GM21526 (cell line): ENCODE measurements around the gene SLC8A1.

Source experiments
- ATAC-seq: cut with Tn5 transposase; IDR thresholded peaks from one replicate; pipeline ENCODE4 v1.9.1; 2021; ENCODE audit warnings: moderate library complexity; ENCODE audit not compliant: unreplicated experiment, low FRiP score

SLC8A1 gene

GRCh38 chr2:40463112-40463511, 11.2 kb upstream of the SLC8A1 start:
- ATAC-seq: no peak

DNA sequence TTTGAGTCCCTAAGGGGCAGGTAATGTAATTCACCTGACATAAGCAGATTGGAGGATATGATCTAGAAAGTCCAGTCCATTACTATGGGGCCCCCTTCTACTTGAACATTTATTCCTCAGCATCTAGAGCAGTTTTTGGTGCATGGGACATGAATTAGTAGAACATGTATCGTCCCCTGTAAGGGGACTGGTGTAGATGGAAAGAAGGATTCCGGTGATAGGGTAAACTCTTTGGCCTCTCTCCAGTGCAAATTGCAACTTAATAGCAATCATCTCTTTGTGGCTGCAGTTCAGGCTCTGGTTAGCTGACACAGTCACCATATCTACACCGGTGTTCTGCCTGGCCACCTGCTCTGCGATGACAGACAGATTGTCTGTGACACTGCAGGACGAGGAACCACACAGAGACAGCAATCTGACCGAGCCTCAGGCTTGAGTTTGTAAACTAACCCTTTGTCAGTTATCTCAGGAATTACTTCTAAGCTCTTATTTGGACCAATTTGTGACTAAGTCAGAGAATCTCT, 6.4 kb upstream of the SLC8A1 start:
- ATAC-seq: no peak

DNA sequence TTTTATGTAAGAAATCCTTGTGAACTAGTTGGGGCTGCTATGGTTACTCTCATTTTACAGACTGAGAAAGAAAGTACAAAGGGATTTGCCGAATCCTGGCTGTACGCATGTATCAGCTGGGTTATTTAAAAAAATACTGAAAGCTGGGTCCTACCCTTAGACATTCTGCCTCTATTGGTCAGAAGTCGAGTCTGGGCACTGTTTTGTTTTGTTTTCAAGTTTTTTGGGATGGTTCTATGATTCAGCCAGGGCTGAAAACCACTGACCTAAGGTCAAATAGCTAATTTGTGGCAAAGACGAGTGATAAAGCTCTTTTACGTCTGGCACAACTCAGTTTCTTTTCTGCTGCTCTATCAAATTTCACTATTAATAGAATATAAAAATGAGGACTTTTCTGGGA, 5.9 kb upstream of the SLC8A1 start:
- ATAC-seq: no peak

DNA sequence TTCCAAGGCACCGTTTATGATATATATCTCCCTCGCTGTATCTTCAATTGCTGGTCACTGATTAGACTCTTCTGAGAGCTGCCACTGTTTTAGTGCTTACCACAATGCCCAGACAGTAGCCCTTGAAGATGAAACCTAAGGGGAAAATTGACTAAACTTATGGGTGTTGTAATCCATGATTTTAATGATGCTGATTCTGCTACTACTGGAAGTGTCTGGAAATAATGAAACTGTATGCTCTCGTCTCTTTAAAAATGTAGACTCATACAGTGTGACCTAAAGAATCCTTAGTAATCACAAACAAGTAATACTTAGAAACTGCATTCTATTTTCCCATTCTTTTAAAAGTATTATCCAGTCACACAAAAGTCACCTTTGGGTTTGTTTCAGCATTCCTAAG, 5.5 kb upstream of the SLC8A1 start:
- ATAC-seq: no peak

DNA sequence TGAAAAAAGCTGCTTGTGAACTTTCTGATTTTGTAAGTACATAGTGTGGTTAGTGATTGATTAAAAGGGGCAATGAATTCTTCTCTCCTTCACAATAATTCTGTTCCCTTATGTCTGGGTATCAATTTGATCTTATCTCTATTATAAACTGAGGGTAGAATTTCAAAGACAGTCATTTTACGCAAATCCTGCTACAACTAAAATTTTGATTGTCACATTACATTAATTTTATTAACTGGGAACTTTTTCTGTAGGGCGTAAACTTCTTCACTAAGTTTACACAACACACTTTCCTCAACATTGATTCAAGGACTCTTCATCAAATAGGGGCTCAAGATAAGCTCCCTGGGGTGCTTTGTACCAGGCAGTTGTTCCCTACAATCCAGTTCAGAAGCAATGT, 5.0 kb upstream of the SLC8A1 start:
- no peak for ATAC-seq

- no peak for ATAC-seq
Observed at GRCh38 chr2:40455661-40456060, 3.8 kb upstream of the SLC8A1 start.

GRCh38 chr2:40454321-40454720, 2.4 kb upstream of the SLC8A1 start:
- no peak for ATAC-seq

- ATAC-seq: no peak
Observed at GRCh38 chr2:40452786-40453185, 896 bp upstream of the SLC8A1 start.

GRCh38 chr2:40450796-40451430, 977 bp downstream of the SLC8A1 start:
- ATAC-seq: no peak

GRCh38 chr2:40450066-40450795, 1.7 kb downstream of the SLC8A1 start:
- no peak for ATAC-seq

GRCh38 chr2:40448476-40449079, 3.3 kb downstream of the SLC8A1 start:
- ATAC-seq: no peak

DNA sequence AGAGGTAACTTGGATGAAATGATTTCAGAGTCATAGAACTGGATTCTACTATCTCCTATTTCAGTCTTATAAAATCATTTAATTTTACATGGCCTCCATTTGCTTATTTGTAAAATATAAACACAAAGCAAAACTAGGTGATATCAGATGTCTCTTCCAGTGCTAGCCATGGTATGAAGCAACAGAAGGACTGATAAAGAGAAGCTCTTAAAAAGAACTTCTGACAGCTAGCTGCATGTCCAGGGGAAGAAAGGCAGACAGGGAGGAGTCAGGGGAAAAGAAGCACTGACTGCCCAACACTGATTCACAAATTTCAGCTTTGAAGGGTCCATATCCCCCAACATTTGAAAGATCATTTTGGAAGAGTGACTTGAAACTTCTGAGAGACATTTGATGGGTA, 6.4 kb downstream of the SLC8A1 start:
- ATAC-seq: no peak

- ATAC-seq: no peak
Observed at GRCh38 chr2:40440835-40441234, 11.1 kb downstream of the SLC8A1 start.

DNA sequence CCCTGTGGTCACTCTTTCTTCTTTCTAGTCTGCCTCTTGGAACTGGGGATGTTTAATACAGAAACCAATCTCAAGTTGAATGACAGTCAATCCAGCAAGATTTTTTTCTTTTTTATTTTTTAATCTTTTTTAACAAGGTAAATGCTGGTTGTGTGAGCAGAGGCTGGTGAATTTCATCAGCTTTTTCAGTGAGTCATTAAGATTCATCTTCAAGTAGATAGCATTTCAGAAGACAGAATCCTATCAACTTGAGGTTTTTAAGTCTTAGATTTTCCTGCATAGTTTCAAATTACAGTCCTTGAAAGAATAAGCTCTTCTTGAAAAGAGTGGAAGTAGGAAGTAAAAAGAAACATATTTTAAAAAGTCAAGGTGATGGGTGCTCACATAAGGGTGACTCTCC, 12.4 kb downstream of the SLC8A1 start:
- no peak for ATAC-seq

DNA sequence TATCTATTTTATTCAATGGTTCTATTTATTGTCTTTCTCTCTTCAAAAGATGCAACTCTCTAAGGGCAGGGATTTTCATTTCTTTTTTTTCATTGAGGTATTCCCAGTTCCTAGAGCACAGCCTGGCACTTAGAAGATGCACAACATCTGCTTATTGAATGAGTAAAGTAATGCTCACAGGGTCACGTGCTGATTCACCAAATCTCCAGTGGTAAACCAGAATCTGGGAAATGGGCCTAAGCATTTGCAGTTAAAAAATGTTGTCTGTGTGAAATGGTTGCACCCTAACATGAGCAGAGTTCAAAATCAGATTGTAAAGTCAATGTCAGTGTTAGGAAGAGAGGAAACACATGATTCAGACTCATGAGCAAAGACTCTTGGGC, 15.8 kb downstream of the SLC8A1 start:
- ATAC-seq: no peak

DNA sequence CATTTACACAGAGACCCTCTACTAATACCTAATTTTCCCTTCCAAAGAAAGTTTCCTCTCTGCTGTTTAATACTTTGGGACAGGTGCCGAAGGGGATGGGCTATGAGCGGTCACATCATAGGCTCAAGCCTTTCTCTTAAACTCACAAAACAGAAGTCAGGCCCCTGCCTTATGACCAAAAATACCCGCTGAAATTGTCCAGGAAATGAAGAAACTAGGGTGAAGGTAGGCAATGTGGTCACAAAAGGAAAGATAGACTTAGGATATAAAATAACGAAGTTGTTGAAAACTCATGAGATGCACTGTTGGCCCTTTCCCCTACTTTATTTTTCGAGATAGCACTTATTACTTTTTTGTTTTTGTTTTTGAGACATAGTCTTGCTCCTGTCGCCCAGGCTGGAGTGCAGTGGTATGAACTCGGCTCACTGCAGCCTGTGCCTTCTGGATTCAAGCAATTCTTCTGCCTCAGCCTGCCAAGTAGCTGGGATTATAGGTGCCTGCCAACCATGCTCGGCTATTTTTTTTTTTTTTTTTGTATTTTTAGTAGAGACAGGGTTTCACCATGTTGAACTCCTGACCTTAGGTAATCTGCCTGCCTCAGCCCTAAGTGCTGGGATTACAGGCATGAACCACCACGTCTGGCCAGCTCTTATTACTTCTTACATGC, 16.3 kb downstream of the SLC8A1 start:
- ATAC-seq: no peak

GRCh38 chr2:40434731-40435271, 17.1 kb downstream of the SLC8A1 start:
- no peak for ATAC-seq

GRCh38 chr2:40433736-40434135, 18.2 kb downstream of the SLC8A1 start:
- ATAC-seq: no peak

GRCh38 chr2:40432921-40433483, 18.9 kb downstream of the SLC8A1 start:
- ATAC-seq: no peak

GRCh38 chr2:40431600-40431955, 20.3 kb downstream of the SLC8A1 start:
- ATAC-seq: no peak
